HG02852 (cell line): ENCODE measurements around the gene SPAG16.
A peak's percentile ranks its signal among the peaks of the same experiment; 100 is the strongest.

Experiments
- ATAC-seq: cut with Tn5 transposase; IDR thresholded peaks from one replicate; pipeline ENCODE4 v1.9.1; 2021; ENCODE audit warnings: mild to moderate bottlenecking, moderate library complexity; ENCODE audit not compliant: unreplicated experiment

The SPAG16 gene

DNA sequence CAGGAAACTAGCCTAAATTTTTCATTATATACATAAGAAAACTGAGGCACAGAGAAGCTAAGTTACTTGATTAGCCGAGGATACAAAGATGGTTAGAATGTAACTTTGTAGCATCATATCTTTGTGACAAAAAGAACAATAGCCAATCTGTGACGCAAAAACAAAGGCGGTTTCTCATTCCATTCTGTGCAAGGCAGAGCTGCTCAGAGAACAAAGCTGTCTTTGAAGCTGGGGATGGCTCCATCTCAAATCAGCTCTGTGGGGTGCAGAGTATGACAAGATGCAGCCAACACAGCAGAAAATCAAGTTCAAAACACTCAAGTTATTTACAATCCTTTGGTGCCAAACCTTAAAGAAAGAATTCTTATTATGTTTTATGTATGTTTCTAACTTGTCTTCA lies 1044.7 kb downstream of the SPAG16 start:
- ATAC-seq, result no peak

DNA sequence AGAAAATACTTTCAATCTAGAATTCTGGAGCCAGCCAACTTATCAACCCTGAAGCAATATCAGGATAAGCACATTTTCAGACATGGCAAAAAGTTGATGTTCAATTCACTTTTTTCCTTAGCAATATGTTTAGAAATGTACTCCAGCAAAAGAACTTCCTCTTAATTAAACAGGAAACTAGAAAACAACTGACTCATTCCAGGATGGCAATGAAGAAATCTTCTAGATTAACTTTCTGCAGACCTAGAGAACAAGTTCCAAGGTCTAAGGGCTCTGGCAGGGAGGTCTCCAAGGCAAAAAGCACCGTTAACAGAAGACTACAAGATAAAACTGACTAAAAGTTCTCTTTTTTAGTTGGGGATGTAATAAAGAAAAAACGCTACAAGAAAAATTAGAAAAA lies 1057.4 kb downstream of the SPAG16 start:
- ATAC-seq, result no peak

DNA sequence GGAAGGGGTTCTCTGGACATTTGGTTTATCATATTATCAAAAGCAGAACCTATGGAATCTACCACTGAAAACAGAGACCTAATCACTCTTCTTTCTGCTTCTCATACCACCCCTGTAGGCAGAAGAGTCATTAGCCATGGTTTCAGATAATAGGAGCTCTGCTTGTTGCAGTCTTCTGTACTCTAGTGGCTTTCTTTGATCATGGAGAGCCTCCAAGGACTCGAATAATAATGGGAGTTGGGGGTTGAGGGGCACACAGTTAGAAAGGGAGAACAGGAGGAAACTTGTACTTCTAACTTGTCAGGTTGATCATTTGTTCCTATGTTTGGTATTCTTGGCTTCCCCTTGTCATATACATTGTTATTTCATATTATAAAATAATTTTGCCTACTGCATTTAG lies 1074.2 kb downstream of the SPAG16 start:
- no peak for ATAC-seq

DNA sequence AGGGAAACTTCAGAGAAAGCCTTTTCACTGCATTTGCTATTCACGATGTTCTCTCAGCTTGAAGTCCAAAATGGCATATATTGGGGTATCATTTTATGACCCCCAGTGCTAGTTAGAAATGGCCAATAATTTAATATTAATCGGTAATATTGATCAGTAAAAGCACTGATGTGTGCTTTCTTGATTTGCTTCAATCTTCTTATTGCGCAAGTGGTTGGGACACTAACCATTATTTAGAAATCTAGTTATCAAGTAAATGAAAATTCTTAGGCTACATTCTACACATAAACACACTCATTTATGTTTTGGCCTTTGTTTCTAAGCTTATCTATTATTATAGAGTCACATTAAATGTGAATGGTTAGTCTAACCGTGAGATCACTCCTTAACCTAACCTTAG lies 1076.9 kb downstream of the SPAG16 start:
- ATAC-seq, result no peak

DNA sequence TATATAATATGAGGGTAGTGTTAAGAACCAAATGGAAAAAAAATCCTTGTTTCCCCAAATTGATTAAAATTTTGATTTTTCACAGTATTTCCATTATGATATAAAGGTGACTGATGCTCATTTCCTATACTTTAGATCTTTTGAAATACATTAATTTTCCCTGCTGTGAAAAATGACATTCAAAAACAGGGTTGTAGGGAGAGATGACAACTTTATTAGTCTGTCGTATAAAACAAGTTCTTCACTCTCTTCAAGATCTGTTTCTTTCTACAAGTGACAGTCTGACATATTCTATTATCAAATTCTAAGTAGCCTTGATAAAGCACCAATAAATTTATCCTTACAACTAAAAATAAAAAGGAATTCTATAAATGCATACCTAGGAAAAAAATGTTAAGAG lies 1081.3 kb downstream of the SPAG16 start:
- ATAC-seq, result no peak

DNA sequence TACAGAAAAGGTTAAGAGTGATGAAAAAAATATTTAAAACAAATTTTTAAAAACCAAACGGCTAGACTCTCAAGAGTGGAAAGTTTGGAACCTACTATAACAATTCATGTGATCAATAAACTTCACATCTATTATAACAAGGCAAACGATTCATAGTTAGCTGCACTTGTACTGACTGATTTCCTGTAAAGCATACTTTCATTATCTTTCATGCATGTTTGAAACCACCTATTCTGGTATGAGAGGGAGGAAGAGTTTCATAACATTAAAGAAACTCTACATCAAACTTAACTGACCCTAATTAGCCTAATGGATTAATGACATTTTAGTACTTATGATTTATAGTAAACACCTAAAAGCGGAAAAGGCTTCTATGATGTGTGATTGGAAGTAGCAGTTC lies 1082.9 kb downstream of the SPAG16 start:
- no peak for ATAC-seq

DNA sequence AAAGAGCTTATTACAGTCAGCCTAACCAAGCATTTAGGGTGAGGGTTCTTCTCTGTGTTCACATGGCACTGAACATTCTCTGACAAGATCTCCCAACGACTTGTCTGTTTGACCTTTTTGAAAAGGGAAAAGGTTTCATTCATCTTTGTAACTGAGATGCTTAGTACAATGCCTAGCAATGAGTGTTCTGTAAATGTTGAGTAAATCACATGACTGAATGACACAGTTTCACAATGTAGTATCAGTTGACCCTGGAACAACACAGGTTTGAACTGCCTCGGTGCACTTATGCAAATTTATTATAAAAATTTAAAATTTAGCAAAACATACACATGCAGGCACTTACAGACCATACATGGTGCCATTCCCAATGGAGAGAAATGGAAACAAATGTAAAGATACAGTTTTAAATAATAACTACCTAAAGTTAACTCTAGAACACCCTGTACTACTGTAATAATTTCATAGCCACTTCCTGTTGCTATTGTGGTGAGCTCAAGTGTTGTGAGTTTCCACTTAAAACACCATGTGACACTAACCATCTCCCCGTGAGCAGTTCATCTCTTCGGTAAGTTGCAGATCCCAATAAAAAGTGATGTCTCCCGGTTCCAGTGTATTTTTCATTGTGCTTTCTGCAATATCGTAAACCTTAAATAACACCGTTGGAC lies 1092.5 kb downstream of the SPAG16 start:
- no peak for ATAC-seq

DNA sequence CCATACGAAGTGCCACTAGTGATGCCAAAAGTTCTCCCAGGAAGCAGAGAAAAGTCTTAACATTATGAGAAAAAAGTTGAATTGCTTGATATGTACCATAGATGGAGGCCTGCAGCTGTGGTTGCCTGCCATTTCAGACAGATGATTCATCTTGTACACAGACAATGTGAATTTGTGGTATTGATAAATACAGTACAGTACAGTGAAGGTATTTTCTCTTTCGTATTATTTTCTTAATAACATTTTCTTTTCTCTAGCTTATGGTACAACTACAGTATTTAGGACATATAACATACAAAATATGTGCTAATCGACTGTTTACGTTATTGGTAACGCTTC lies 1093.0 kb downstream of the SPAG16 start:
- ATAC-seq, result no peak

DNA sequence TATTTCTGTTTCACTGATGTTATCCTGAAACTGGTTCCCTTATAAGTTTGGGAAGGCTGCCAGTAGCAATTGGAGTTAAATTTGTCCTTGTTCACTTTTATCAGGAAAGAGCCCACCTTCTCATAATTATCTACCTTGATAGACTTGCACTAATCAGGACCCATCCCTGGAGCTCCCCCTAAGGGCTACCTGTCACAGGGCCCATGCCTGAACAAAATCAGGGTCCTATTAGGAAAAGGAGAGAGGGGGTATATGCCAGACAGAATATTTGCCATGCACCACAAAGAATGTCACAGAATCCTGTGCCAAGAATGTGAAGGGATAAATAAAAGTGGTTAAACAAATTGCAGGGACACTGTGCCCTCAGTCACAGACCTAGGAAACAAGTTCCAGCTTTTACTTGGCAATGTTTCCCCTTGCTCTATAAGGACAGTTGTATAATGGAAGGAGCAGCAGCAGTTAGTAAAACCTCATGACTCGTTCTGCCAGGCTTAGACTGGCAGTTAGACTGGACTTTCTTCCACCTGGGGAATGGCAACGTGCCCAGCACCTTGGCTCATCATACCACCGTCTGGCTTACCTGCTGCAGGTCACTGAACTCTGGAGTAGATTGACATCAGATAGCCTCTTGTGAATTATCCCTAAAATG lies 1094.3 kb downstream of the SPAG16 start:
- ATAC-seq, result no peak

DNA sequence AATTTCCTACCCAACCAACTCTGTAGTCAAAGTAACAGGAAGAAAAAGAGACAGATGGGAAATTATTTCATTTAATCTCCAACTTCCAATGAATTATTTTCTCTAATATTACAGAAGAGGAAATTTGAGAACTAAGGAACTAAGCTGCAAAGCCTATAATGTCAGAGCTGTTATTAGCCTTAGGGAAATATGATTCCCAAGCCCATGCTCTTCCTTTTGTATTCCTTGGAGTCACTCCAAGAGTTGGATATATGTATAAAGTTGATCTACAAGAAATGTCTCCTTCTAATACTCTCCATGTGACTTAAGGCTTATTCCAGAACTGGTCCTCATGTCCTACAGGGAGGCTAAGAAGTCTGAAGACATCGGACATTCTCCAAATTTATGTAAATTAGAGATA lies 1095.0 kb downstream of the SPAG16 start:
- ATAC-seq, result no peak

DNA sequence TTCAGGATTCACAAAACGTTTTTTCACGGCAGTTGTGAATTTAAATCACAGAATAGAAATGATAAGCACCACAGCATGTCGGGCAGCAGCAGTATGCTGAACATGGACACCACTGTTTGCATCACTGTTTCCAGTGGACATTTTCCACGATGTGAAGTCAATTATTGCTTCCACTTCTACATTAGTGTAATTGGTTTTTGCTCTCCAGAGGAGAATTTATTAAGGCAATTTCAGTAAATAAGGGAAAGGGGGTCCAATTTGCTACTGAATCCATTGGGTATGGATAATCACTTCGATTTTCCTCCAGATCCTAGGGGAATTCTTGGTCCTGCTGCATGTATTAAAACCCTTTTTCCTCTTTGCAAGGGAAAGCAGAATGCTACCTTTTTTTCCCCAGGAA lies 1096.4 kb downstream of the SPAG16 start:
- ATAC-seq, result no peak

DNA sequence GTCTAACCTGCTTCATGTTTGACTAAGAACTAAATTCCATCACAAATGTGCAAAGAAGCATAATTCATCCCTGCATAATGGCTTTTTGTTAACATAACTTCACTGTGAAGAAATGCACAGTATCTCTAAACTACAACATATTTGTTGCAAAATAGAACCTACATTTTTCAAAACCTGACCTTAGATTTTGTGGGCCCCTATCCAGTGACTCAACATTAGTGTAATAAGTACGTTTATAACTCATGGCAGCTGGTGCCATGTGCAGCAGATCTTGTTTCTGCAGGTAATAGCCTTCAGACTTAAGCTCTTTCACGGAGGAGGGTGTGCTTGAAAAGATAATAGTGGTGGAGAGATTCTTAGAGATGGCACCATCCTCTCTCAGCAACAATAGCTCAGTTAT lies 1098.0 kb downstream of the SPAG16 start:
- no peak for ATAC-seq

DNA sequence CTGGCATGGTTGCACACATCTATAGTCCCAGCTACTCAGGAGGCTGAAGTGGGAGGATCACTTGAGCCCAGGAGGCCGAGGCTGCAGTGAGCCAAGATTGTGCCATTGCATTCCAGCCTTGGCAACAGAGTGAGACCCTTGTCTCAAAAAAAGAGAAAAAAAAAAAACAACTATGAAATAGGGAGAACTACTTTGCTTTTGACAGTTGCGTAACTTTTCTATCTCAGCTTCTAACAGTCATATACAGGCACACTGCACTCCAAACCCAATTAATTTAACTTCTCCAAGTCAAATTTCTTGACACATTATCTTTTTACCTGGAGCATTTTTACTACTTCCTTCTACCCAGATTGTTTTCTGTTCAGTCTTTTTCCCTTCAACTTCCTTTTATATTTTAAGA lies 1102.5 kb downstream of the SPAG16 start:
- no peak for ATAC-seq

DNA sequence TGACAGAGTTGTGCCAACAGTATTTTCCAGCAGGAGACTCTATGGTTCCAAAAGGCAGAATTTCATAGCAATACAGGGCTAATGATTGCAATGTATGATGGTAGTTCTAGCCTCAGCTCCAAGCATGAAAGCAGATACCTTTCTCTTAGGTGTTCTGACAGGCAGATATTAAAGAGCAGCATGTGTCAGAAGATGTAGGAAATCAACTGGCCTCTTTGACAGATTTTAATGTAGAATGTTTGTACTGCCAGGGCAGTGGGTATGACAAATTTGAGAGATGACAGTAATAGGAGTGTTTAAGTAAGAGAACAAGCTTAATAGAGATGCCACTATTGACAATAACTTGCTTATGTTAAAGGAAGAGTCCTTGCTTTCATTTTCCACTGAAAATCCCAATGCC lies 1105.1 kb downstream of the SPAG16 start:
- no peak for ATAC-seq

DNA sequence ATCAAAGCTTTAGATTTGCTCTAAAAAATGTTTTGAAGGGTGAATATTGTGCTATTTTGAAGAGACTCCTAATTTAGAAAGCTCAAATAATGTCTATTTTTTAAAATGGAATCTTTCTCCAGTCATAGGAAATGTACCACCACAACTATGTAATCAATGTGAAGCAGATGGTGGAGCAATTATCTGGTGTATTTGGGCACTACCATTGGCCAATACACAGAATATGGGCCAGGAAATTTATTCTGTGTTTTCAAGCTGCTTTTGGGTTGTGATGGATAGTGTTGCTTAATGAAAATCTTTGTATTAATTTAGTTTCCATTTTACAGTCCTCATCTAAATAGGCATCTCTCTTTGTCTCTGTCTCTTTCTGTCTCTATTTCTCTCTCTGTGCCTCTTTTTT lies 1109.5 kb downstream of the SPAG16 start:
- ATAC-seq, result no peak

DNA sequence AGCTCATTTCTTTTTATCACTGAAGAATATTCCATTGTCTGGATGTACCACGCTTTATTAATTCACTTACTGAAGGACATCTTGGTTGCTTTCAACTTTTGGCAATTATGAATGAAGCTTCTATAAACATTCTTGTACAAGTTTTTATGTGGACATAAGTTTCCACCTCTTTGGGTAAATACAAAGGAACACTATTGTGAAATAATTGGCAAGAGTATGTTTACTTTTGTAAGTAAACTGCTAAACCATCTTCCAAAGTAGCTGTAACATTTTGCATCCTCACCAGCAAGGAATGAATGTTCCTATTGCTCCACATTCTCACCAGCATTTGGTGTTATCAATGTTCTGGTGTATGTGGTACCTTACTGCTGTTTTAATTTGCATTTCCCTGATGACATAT lies 1110.8 kb downstream of the SPAG16 start:
- no peak for ATAC-seq

DNA sequence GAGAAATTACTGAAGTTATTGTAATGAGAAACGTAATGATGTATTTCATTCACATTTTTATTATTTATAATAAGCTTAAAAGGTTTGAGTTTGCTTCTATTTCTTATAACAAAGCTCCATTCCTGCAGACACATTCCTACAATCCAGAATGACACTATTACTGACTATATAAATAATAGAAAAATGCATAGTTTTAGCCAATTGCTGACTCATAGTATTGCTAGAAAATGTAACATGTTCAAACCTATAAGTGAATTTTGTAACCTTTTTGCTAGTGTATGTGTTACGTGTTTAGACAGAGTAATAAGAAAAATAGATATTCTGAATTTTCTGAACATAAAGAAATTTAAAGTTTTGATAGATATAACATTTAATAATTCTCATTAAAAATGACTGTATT lies 1117.3 kb downstream of the SPAG16 start:
- ATAC-seq, result no peak

DNA sequence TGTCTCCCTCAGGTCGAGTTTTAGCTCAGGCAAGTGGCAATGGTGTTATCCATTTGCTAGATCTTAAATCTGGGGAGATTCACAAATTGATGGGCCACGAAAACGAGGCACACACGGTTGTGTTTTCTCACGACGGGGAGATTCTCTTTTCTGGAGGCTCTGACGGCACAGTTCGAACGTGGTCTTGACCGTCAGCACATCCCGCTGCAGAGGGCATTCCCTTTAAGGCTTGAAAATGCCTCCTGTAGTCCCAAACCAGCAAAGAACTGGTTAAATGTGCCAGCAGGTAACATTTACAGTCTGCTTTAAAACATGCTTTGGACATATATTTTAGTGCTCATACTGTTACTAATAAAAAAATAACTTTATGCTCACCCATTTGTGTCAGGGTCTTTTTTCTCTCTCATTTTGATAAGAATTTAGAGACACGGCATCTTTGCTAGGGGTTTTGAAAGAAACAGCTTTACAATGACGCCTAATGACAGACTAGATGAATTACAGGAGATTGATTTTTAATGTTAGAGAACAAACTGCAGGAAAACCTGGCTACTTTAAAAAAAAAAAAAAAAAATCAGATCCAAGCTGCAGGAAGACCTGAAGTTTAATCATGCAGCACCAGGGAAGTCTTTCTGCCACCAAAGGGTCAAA lies 1126.0 kb downstream of the SPAG16 start:
- no peak for ATAC-seq

DNA sequence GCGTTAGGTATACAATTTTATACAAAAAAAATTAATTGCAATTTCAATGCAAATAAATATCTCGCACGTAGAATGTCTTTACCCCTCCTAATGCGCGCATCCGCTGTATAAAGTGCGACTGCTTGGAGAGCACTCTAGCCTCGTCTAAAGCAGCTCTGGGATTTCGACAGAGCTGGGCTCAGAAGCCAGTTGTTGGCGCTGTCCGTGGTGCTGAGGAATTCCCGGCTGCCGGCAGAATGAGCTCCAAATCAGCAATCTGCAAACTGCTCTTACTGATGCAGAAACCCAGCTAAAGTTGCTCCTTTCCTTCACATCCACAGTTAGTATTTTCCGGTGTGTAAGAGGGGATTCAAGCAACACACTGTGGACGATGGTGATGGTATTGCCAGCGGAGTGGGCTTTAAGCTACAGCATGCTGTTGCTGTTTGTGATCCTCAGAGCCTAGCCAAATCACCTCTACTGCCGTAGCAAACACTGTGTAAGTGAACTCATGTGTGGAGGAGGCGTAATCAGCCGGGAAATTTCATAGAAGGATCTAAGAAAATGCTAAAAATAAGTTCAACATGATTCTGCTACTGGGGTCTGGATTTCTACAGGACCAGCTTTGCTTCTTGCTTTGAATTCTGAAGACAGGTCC lies 1126.8 kb downstream of the SPAG16 start, which contains the start of gene VWC2L:
Gene VWC2L (plus strand): TSS at position 137 of the 637 bp plus-strand sequence. CDS start 3,140 bp downstream, outside the sequence.
- peak; percentile 71 for ATAC-seq

DNA sequence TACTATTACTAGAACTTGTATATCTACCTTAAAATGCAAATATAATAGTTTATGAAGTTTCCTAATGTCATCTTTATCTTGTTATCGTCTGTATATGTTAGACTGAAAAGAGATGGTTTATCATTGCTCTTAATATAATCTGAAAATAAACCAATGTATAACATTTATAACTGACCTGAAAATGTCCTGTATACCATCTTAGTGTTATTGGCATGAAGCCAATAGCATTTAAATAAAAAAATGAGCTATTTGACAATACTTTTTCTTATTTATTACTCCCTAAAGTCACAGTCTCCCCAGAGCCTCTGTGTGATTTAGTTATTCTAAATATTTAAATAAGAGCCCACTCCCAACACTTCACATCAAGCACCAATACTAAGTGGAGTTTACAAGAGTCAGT lies 1128.4 kb downstream of the SPAG16 start:
- no peak for ATAC-seq

DNA sequence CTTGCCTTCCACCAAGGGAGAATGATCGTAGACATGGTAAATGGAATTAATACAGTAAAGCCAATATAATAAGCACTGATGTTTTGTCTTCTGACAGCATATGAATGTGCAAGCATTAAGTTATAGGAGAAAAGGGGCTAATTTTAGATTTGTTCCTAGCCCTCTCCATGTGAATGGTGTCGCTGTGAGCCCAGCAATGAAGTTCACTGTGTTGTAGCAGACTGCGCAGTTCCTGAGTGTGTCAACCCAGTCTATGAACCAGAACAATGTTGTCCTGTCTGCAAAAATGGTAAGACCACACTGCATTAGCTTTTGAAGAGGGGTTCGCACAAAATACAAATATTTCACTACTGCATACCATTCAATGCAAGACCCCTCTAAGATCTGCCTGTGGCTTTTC lies 1152.2 kb downstream of the SPAG16 start:
- no peak for ATAC-seq
